Daoy (cell line): ENCODE results near the gene RDH13. TPM values are rescaled to one million over a fixed set of nuclear protein-coding genes. Genes with fewer than 3 reads are reported as not detected.
"Not testable (repeated sequence)": the region's sequence is repeated elsewhere in the genome, so short reads cannot be mapped to it uniquely, and the experiment has no call there.

Source experiments
- DNase-seq: peaks from one replicate; pipeline ENCODE4 v3.0.0-alpha.2; 2015; ENCODE audit warnings: low read depth
- total RNA-seq: library from RNA; depleted of rRNA; stranded (reverse); fragments of >200 nt; shearing (Covaris generic); gene quantifications from 2 replicates; pipeline ENCODE4 v1.2.3, GENCODE V29; 2014; rRNA removed

The RDH13 gene
- total RNA-seq, 1 experiment from 2014 or later: 14.1 TPM

DNA sequence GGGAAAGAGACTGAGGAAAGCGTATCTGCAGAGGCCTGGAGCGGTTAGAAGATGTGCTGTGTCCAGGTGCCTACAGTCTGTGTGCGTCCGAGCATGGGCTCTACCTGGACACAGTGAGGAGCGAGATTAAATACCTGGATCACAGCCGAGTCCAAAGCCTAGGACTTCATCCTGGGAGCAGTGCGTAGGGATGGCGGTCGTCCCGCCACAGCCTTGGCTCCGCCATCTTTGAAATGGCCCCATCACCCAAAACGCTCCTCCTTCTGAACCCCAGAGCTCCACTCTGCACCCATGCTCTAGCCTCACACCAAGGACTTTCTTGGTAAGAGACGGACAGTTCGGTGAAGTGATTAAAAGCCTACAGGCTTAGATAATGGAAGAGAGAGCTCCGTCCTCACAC, 44.7 kb downstream of the RDH13 start:
- DNase-seq: no peak

DNA sequence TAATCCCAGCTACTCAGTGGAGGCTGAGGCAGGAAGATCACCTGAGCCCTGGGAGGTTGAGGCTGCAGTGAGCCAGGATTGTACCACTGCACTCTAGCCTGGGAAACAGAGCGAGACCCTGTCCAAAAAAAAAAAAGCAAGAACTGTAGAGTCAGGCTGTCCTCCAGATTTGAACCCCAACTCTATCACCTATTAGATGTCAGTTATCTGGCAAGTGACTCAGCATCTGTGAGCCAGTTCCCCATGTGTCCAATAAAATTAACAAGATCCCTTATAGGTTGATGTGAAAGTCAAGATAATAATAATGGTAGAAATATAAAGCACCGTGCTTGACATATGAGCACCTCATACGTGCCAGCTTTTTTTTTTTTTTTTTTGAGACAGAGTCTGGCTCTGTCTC, 46.9 kb downstream of the RDH13 start:
- DNase-seq: no peak

DNA sequence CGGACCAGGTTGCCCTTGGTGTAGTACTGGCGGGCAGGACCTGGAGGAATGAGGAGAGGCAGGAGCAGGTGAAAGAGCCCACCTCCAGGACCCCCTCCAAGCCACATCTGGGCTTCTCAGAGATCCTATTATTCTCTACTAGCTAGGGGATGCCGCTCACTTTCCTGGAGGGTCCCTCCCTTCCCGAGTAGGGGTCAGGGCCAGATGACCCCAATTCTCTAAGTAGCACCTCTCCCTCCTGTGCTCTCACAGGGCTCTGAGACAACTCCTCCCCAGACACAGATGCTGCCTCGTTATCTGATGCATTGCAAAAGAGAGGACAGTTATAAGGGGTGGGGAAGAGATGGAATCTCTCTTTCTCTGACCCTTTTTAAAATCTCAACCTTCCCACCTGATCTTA, 47.8 kb downstream of the RDH13 start:
- DNase-seq: no peak

DNA sequence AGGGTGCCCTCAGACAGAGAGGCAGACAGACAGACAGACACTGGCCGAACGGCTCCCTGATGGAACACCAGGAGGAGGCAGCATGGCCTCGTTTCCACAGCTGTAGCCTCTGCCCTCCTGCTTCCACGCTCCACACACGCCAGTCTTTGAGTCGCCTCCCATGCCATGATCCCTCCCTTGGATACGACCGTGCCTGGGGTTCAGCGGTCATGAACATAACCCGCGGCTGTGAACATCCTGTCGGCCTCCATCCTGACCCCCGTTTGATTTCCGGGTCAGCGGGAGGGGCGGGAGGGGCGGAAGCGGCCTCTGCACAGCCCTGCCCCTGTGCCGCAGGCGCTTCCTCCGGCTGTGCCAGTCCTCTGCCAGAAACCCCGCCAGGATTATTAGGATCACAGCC, 48.2 kb downstream of the RDH13 start:
- DNase-seq: peak; percentile 82

DNA sequence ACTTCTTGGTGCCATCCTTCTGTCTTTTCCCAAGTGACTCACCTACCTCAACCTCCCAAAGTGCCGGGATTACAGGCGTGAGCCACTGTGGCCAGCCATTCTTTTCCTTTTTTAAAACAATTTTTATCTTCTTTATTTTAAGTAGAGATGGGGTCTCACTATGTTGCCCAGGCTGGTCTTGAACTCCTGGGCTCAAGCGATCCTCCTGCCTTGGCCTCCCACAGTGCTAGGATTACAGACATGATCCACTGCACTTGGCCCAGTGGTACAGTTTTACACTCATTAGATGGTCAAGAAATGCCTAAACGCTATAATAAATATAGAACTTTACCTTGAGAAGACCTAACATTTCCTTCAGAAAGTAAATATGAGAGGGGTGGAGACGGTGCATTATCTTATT, 49.4 kb downstream of the RDH13 start:
- peak; percentile 64 for DNase-seq

DNA sequence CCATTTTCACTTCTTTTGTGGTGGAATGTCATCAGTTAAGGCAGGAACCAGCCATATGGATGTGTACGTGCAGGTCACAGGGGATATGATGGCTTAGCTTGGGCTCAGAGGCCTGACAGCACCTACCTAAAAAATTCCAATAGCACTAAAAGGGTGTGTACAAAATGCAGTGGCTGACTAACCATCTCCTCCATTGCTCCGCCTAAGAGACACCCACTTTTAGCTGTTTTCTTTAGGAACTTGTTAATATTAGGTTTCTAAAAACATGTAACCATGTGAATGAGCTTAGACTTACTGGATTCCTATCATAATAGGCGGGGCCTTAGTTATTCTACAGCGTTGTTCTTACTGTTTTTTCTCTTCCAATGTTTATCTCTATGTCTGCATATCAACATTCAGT, 50.6 kb downstream of the RDH13 start:
- no peak for DNase-seq

DNA sequence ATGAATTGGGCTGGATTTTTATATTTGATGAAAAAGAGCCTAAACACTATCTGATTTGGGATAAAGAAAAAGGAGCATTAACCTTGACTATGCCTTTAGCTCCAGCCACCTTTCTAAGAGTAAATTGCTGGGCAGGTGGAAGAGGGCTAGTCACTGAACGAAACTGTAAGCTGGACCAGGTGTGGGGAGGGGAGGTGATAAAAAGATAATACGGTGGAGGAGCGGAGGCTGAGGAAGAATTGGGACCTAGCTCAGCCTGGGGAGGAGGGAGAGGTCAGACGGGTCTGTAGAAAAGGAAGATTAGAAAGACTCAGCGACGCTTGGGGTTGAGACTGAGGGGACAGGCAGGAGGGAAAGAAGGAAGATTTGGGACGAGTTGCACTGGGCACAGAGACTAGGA, 52.4 kb downstream of the RDH13 start:
- DNase-seq: not testable (repeated sequence)

DNA sequence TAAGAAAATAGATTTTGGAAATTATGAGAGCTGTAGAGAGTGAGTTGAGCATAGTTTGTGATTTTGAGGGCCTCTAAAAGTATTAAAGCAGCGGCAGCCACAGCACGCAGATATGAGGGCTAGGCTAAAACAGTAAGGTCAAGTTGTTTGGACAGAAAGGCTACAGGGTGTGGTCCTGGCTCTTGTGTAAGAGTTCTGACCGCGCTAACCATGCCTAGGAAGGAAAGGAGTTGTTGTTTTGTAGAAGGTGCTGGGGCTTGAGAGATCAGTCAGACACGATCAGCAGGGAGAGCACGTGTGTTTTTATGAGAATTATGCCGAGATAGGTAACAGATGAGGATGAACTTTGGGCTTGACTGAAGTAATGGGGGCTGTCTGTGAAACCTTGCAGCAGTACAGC, 54.2 kb downstream of the RDH13 start:
- not testable (repeated sequence) for DNase-seq

DNA sequence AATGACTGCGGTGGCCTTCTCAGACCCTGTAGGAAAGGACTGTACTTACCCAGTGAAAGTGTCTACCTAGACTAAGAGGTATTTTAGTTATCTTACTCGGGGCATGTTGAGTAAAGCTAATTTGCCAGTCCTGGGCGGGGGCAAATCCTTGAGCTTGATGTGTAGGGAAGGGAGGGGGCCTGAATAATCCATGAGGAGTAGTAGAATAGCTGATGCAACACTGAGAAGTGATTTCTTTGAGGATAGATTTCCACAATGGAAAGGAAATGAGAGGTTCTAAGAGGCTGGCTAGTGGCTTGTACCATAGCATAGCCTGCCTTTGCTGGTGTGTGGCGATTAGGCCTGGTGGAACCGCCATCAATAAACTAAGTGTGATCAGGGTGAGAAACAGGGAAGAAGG, 54.8 kb downstream of the RDH13 start:
- DNase-seq: not testable (repeated sequence)

DNA sequence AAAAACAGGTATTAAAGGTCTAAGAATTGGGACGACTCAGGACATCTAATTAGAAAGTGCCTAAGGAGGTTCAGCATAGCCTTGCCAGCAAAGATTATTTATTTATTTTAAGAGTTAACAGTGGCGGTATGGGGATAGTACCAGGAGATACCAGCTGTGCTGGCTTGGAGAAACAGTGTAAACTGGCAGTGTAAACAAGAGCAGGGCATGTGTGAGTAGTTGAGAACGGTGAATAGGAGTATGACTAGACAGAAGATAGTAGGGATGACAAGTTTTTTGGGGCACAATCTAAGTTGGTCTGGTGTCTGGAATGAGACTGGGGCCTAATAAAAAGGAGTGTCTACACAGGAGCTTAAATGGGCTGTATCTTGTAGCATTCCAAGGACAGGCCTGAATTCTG, 55.4 kb downstream of the RDH13 start:
- DNase-seq: not testable (repeated sequence)

DNA sequence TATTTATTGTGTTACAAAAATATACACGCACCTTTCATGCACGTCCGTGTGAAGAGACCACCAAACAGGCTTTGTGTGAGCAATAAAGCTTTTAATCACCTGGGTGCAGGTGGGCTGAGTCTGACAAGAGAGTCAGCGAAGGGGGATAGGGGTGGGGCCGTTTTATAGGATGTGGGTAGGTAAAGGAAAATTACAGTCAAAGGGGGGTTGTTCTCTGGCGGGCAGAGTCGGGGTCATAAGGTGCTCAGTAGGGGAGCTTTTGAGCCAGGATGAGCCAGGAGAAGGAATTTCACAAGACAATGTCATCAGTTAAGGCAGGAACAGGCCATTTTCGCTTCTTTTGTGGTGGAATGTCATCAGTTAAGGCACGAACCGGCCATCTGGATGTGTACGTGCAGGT, 56.2 kb downstream of the RDH13 start:
- DNase-seq: not testable (repeated sequence)

DNA sequence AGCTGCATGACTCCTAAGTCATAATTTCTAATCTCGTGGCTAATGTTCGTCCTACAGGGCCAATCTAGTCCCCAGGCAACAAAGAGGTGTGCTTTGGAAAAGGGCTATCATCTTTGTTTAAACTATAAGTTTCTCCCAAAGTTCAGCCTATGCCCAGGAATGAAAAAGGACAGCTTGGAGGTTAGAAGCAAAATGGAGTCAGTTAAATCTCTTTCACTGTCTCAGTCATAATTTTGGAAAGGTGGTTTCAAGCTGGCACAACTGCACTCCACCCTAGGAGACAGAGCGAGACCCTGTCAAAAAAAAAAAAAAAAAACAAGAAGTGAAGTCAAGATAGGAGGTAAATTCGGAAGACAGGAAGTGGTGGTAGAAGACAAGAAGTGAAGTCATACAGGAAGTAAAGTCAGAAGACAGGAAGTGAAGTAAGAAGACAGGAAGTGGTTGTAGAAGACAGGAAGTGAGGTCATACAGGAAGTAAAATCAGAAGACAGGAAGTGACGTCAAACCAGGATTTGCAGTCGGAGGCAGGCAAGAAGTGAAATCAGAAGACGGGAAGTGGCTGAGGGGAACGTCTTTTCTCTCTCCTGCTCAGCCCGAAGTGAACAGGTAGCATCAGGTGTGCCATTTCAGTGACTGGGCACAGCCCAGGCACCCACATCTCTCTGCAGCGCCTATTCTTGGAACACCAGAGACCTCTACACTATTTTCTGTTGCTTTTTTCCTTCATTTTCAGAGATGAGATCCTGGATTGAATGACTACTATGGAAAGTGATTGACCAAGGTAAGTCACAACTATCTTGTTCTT, 57.1 kb downstream of the RDH13 start:
- DNase-seq: peak; percentile 55

DNA sequence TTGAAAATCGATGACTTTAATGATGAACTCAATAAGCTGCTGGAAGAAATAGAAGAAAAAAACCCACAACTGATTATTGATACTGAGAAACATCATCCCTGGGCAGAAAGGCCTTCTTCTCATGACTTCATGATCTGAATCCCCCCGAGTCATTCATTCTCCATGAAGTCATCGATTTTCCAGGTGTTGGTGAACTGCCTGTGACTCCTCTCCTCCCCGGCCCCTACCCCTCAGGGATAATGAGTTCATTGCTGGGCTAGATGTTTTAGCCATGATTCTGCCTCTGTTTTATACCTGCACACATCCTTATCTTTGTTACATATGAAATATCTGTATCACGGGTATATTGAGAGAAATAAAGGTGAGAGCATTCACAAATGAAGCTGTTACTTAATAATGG, 62.2 kb downstream of the RDH13 start:
- DNase-seq: peak; percentile 14

DNA sequence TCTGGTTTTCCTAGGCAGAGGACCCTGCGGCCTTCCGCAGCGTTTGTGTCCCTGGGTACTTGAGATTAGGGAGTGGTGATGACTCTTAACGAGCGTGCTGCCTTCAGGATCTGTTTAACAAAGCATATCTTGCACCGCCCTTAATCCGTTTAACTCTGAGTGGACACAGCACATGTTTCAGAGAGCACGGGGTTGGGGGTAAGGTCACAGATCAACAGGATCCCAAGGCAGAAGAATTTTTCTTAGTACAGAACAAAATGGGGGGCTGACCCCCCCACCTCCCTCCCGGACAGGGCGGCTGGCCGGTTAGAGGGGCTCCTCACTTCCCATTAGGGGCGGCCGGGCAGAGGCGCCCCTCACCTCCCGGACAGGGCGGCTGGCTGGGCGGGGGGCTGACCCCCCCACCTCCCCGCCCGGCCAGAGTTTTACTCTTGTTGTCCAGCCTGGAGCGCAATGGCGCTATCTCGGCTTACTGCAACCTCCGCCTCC, 64.2 kb downstream of the RDH13 start:
- DNase-seq: not testable (repeated sequence)

DNA sequence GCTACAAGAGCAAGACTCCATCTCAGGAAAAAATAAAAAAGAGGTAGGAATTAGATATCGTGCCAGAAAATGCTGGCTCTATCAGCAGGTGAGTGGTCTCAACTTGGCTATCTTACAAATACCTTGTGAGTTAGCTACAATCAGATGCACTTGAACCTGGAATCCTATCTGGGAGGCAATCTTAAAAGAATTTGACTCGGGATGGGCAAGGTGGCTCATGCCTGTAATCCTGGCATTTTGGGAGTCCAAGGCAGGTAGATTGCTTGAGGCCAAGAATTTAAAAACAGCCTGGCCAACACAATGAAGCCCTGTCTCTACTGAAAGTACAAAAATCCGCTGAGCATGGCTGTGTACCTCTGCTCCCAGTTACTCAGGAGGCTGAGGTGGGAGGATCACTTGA, 67.4 kb downstream of the RDH13 start:
- no peak for DNase-seq

Other genes starting within 250 kb of the RDH13 start
- not detected in 2 replicates for gene KIR3DL1, start 246.7 kb downstream of the RDH13 start, total RNA-seq
- not detected in 2 replicates for gene KIR2DS4, start 230.5 kb downstream of the RDH13 start, total RNA-seq
- not detected in 2 replicates for gene KIR3DL2, start 212.7 kb downstream of the RDH13 start, total RNA-seq
- not detected in 2 replicates for gene FCAR, start 188.9 kb downstream of the RDH13 start, total RNA-seq
- gene NCR1, start 157.0 kb downstream of the RDH13 start, total RNA-seq: 0.17 and 5.4 TPM in 2 replicates
- not detected in 2 replicates for gene NLRP7, start 115.6 kb downstream of the RDH13 start, total RNA-seq
- gene NLRP2, start 96.8 kb downstream of the RDH13 start, total RNA-seq: 0.11 TPM in 1 of 2 replicates, not detected in the other
- gene GP6, start 24.9 kb downstream of the RDH13 start, total RNA-seq: 0.91 TPM in 1 of 2 replicates, not detected in the other
- 1.6 and 4.9 TPM in 2 replicates for gene EPS8L1, start 12.7 kb upstream of the RDH13 start, total RNA-seq
- 41.5 and 44.2 TPM in 2 replicates for gene PPP1R12C, start 54.5 kb upstream of the RDH13 start, total RNA-seq
- gene TNNT1, start 86.1 kb upstream of the RDH13 start, total RNA-seq: 22.5 and 23.9 TPM in 2 replicates
- 0.80 TPM in 1 of 2 replicates, not detected in the other for gene TNNI3, start 94.6 kb upstream of the RDH13 start, total RNA-seq
- 3.1 and 7.1 TPM in 2 replicates for gene DNAAF3, start 103.5 kb upstream of the RDH13 start, total RNA-seq
- 0.12 TPM in 1 of 2 replicates, not detected in the other for gene SYT5, start 117.1 kb upstream of the RDH13 start, total RNA-seq
- gene PTPRH, start 146.4 kb upstream of the RDH13 start, total RNA-seq: 4.1 and 8.6 TPM in 2 replicates
- 0.95 and 1.8 TPM in 2 replicates for gene TMEM86B, start 165.6 kb upstream of the RDH13 start, total RNA-seq
- gene PPP6R1, start 195.9 kb upstream of the RDH13 start, total RNA-seq: 26.5 and 38.0 TPM in 2 replicates
- 104 and 113 TPM in 2 replicates for gene HSPBP1, start 217.0 kb upstream of the RDH13 start, total RNA-seq
- gene BRSK1, start 220.8 kb upstream of the RDH13 start, total RNA-seq: 6.3 and 9.0 TPM in 2 replicates